ENCODE measurements around the gene REEP3. TPM values are rescaled to one million over a fixed set of nuclear protein-coding genes. Genes with fewer than 3 reads are reported as not detected.

REEP3 gene
- total and polyA plus RNA-seq, 4 donors, result 20.9 to 74.3 (median 43.1) TPM

DNA sequence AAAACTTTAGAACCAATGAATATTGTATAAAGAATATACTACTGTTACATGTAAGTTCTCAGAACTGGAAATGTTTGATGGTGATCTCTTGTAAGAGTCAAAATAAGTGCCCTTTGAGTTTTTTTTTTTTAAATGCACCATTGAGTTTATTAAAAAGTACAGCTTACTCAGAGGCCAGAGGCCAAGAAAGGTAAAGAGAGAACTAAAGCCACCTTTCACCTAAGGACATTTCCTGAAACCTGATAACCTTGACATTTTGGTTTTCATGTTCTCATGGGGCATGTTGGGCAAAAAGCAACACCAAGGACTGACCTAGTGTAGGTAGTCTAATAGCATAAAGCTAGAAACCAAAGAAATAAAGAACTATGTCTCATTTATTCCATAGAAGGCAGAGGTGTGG lies 27.7 kb downstream of the REEP3 start:
- no peaks in the 10 kb centered on the region for H3K36me3 ChIP-seq (ENCODE audit: control insufficient read depth in 1 of 2, insufficient read depth in 2 of 2, low read length in 1 of 2)
- no peak for ATAC-seq (ENCODE audit: low FRiP score)
- peaks cover 4 to 6% of the 10 kb centered on the region in 2 donors for H3K4me1 ChIP-seq (ENCODE audit: control insufficient read depth in 1 of 2, insufficient read depth in 2 of 2, low read length in 2 of 2)
- no peaks in the 10 kb centered on the region for H3K27me3 ChIP-seq (ENCODE audit: control insufficient read depth in 1 of 2, insufficient read depth in 2 of 2, low read length in 1 of 2)
- no peak for DNase-seq
- H3K27ac ChIP-seq (ENCODE audit: low read depth in 1 of 2, low read length in 2 of 2), result no peak overlapping the region
- H3K9me3 ChIP-seq (ENCODE audit: control insufficient read depth, low read length), result no peaks in the 10 kb centered on the region
- intact Hi-C loops (cut with DNase I), result no loop called here
- H3K4me3 ChIP-seq (ENCODE audit: low read length in 2 of 2), result no peak overlapping the region

DNA sequence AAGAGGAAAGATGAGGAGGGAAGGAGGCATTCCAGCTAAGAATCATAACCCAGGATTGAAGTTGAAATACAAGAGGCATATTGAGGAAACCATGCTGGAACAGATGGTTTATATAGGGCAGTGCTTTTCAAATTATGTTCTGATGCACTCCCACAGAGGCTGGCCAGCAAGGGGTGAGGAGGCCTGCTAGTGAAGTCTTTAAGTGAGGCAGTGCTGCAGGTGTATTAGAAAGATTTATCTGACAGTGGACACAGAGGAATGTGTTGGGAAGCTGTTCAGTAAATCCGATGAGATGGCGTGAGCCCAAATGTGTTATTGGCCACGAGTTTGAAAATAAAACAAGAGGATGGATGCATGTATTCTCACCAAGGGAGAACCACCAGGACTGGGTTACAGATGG lies 28.6 kb downstream of the REEP3 start:
- Histone ChIP-seq H3K27me3 (ENCODE audit: control insufficient read depth in 1 of 2, insufficient read depth in 2 of 2, low read length in 1 of 2) (no peaks in the 10 kb centered on the region), H3K9me3 (ENCODE audit: control insufficient read depth, low read length) (no peaks in the 10 kb centered on the region), H3K27ac (ENCODE audit: low read depth in 1 of 2, low read length in 2 of 2) (no peak overlapping the region), H3K36me3 (ENCODE audit: control insufficient read depth in 1 of 2, insufficient read depth in 2 of 2, low read length in 1 of 2) (no peaks in the 10 kb centered on the region), H3K4me1 (ENCODE audit: control insufficient read depth in 1 of 2, insufficient read depth in 2 of 2, low read length in 2 of 2) (peaks cover 0 to 4% of the 10 kb centered on the region in 2 donors), H3K4me3 (ENCODE audit: low read length in 2 of 2) (no peak overlapping the region)
- no peak for ATAC-seq (ENCODE audit: low FRiP score)
- intact Hi-C loops (cut with DNase I), result no loop called here
- 60 to 84% methylated on average over 3 of the region's 3 CpGs for WGBS, 2 donors
- no peak for DNase-seq

DNA sequence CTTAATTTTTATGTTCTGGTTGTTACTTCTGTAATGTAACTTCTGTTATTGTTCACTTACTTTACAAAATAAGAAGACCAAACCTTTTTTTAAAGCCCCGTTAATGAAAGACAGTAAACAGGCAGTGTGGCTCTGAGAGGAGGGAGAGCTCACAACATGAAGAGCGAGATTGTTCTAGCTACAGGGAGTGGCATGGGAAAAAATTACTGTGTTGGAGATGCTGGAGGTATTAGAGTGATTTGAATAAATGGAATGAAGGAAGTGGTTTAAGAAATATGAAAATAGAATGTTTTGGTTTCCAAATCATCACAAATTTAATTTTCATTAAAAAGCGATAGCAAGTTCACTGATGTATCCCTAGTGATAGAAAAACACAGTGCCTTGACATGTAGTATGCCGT lies 31.8 kb downstream of the REEP3 start:
- 67% methylated on average over 4 of the region's 4 CpGs for WGBS, 2 donors
- intact Hi-C loops (cut with DNase I), result no loop called here
- no peaks in the 10 kb centered on the region for H3K9me3 ChIP-seq (ENCODE audit: control insufficient read depth, low read length)
- H3K4me3 ChIP-seq (ENCODE audit: low read length in 2 of 2), result no peak overlapping the region
- ATAC-seq (ENCODE audit: low FRiP score) (no peak), DNase-seq (no peak)
- no peaks in the 10 kb centered on the region for H3K36me3 ChIP-seq (ENCODE audit: control insufficient read depth in 1 of 2, insufficient read depth in 2 of 2, low read length in 1 of 2)
- no peak overlapping the region for H3K27ac ChIP-seq (ENCODE audit: low read depth in 1 of 2, low read length in 2 of 2)
- H3K27me3 ChIP-seq (ENCODE audit: control insufficient read depth in 1 of 2, insufficient read depth in 2 of 2, low read length in 1 of 2), result no peaks in the 10 kb centered on the region
- H3K4me1 ChIP-seq (ENCODE audit: control insufficient read depth in 1 of 2, insufficient read depth in 2 of 2, low read length in 2 of 2), result peaks cover 0 to 5% of the 10 kb centered on the region in 2 donors

DNA sequence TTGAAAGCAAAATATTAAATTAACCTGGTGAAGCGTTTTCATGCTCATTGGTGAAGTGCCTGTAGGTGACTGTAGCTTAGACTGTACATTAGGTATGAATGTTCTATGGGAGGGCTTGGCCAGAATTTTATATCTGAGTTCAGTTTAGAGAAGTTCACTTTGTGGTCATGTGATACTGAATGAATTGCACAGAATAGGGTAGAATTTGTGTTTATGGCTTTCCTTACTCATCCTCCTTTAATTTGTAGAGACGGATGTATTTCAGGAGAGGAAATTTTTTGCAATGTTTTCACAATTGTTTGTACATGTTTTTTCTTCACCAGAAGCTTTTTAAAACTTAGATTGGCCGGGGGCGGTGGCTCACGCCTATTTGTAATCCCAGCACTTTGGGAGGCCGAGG lies 32.3 kb downstream of the REEP3 start:
- intact Hi-C loops (cut with DNase I), result no loop called here
- 92 to 93% methylated on average over 6 of the region's 6 CpGs for WGBS, 2 donors
- Histone ChIP-seq H3K27me3 (ENCODE audit: control insufficient read depth in 1 of 2, insufficient read depth in 2 of 2, low read length in 1 of 2) (no peaks in the 10 kb centered on the region), H3K9me3 (ENCODE audit: control insufficient read depth, low read length) (no peaks in the 10 kb centered on the region), H3K4me3 (ENCODE audit: low read length in 2 of 2) (no peak overlapping the region), H3K36me3 (ENCODE audit: control insufficient read depth in 1 of 2, insufficient read depth in 2 of 2, low read length in 1 of 2) (no peaks in the 10 kb centered on the region), H3K27ac (ENCODE audit: low read depth in 1 of 2, low read length in 2 of 2) (no peak overlapping the region), H3K4me1 (ENCODE audit: control insufficient read depth in 1 of 2, insufficient read depth in 2 of 2, low read length in 2 of 2) (peaks cover 0 to 7% of the 10 kb centered on the region in 2 donors)
- ATAC-seq (ENCODE audit: low FRiP score), result no peak
- no peak for DNase-seq

DNA sequence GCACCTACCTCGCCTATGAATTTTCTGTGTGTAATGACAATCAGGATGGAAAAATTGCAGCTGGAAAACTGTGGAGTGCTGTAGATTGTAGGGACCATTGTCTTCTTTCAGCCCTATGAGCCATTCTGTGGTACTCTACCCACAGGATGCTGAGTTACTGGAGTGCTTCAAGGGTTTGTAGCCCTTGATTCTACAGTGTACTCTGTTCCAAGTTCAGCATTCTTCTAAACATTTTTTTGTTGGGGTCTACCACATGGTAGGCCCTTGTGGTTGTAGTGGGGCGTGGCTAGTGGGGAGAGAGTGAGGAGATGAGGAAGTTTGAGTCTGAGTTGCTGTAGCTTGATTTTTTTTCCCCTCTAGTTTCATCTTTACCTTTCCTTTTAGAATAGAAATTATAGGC lies 33.5 kb downstream of the REEP3 start:
- ATAC-seq (ENCODE audit: low FRiP score) (no peak), DNase-seq (peak in 1 of 2 donors; percentile 52)
- Histone ChIP-seq H3K4me3 (ENCODE audit: low read length in 2 of 2) (no peak overlapping the region), H3K9me3 (ENCODE audit: control insufficient read depth, low read length) (no peaks in the 10 kb centered on the region), H3K36me3 (ENCODE audit: control insufficient read depth in 1 of 2, insufficient read depth in 2 of 2, low read length in 1 of 2) (no peaks in the 10 kb centered on the region), H3K4me1 (ENCODE audit: control insufficient read depth in 1 of 2, insufficient read depth in 2 of 2, low read length in 2 of 2) (peaks cover 0 to 7% of the 10 kb centered on the region in 2 donors), H3K27me3 (ENCODE audit: control insufficient read depth in 1 of 2, insufficient read depth in 2 of 2, low read length in 1 of 2) (no peaks in the 10 kb centered on the region), H3K27ac (ENCODE audit: low read depth in 1 of 2, low read length in 2 of 2) (peak overlapping the region in 1 of 2 donors; percentile 28)
- intact Hi-C loops (cut with DNase I), result no loop called here
- WGBS, 2 donors, result 84 to 90% methylated on average over 2 of the region's 2 CpGs

DNA sequence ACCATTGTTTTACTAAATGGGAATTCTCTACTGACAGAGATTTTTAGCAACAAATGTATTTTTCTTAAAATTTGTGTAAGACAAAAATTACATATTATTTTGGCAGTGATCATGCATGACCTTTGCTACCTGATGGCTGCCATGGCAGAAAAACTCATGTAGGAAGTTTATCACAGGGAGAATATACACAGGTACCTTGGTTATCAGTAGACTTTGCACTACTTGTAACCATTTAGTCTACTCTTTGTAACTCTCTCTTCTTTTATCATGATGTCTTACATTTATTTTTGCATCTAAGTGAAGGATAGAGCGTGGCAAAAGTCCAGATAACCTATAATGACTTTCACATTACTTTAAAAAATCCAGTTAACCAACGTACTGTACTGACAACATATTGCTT lies 34.1 kb downstream of the REEP3 start:
- intact Hi-C loops (cut with DNase I), result no loop called here
- no peak for DNase-seq
- H3K9me3 ChIP-seq (ENCODE audit: control insufficient read depth, low read length), result no peaks in the 10 kb centered on the region
- WGBS, 2 donors, result 58 to 61% methylated on average over 2 of the region's 2 CpGs
- H3K4me3 ChIP-seq (ENCODE audit: low read length in 2 of 2), result no peak overlapping the region
- H3K36me3 ChIP-seq (ENCODE audit: control insufficient read depth in 1 of 2, insufficient read depth in 2 of 2, low read length in 1 of 2), result no peaks in the 10 kb centered on the region
- peaks cover 0 to 7% of the 10 kb centered on the region in 2 donors for H3K4me1 ChIP-seq (ENCODE audit: control insufficient read depth in 1 of 2, insufficient read depth in 2 of 2, low read length in 2 of 2)
- no peak for ATAC-seq (ENCODE audit: low FRiP score)
- no peak overlapping the region for H3K27ac ChIP-seq (ENCODE audit: low read depth in 1 of 2, low read length in 2 of 2)
- no peaks in the 10 kb centered on the region for H3K27me3 ChIP-seq (ENCODE audit: control insufficient read depth in 1 of 2, insufficient read depth in 2 of 2, low read length in 1 of 2)

DNA sequence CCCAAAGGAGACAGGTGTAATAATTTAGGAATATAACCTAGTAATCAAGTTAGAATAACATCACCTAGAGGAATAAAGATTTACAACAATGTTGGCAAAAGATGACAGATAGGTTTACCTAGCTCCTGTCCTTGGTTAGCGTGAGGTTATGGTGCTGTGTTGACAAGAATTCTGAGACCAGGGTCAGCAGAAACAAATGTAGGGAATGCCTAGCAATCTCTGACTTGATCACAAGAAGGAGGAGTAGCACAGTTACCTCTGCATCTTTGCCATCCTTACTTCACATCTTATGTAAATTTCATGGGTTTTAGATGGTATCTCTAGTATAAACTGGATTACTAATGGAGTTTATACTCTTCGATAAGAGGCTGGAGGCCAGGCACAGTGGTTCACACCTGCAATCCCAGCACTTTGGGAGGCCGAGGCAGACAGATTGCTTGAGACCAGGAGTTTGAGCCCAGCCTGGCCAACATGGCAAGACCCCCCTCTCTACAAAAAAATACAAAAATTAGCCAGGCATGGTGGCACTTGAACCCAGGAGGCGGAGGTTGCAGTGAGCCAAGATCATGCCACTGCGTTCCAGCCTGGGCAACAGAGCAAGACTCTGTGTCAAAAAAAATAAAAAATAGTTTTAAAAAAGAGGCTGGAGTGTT lies 37.1 kb downstream of the REEP3 start:
- no peak overlapping the region for H3K27ac ChIP-seq (ENCODE audit: low read depth in 1 of 2, low read length in 2 of 2)
- H3K4me3 ChIP-seq (ENCODE audit: low read length in 2 of 2), result no peak overlapping the region
- H3K4me1 ChIP-seq (ENCODE audit: control insufficient read depth in 1 of 2, insufficient read depth in 2 of 2, low read length in 2 of 2), result peaks cover 0 to 5% of the 10 kb centered on the region in 2 donors
- DNase-seq (no peak), ATAC-seq (ENCODE audit: low FRiP score) (no peak)
- H3K27me3 ChIP-seq (ENCODE audit: control insufficient read depth in 1 of 2, insufficient read depth in 2 of 2, low read length in 1 of 2), result no peaks in the 10 kb centered on the region
- intact Hi-C loops (cut with DNase I), result no loop called here
- 72 to 86% methylated on average over 5 of the region's 5 CpGs for WGBS, 2 donors
- H3K36me3 ChIP-seq (ENCODE audit: control insufficient read depth in 1 of 2, insufficient read depth in 2 of 2, low read length in 1 of 2), result no peaks in the 10 kb centered on the region
- no peaks in the 10 kb centered on the region for H3K9me3 ChIP-seq (ENCODE audit: control insufficient read depth, low read length)

DNA sequence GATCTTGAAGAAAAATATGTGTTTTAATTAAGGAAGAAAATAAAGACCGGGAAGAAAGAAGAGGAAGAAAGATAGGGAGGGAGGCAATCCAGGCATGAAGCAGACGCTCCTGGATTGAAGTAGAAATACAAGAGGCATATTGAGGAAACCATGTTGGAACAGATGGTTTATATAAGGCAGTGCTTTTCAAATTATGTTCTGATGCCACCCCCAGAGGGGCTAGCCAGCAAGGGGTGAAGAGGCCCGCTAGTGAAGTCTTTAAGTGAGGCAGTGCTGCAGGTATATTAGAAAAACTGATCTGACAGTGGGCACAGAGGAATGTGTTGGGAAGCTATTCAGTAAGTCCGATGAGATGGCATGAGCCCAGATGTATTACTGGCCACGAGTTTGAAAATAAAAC lies 40.1 kb downstream of the REEP3 start:
- WGBS, 2 donors, result 50 to 58% methylated on average over 5 of the region's 5 CpGs
- intact Hi-C loops (cut with DNase I), result no loop called here
- no peak for ATAC-seq (ENCODE audit: low FRiP score)

DNA sequence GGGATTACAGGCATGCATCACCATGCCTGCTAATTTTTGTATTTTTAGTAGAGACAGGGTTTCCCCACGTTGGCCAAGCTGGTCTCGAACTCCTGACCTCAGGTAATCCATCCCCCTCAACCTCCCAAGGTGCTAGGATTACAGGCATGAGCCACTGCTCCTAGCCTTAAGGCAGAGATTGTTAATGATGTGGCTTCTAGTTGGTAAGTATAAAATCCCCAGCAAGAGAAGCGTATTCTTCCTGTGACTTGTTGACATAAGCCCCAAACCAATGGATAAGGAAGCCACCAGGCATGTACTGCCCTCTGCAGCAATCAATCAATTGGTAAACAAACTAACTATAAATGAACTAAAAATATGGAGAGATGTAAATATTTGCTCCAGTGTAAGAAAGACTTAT lies 41.2 kb downstream of the REEP3 start:
- intact Hi-C loops (cut with DNase I), result no loop called here
- WGBS, 2 donors, result 88 to 92% methylated on average over 3 of the region's 3 CpGs
- ATAC-seq (ENCODE audit: low FRiP score) (no peak), DNase-seq (no peak)
- H3K9me3 ChIP-seq (ENCODE audit: control insufficient read depth, low read length), result no peaks in the 10 kb centered on the region
- H3K4me1 ChIP-seq (ENCODE audit: control insufficient read depth in 1 of 2, insufficient read depth in 2 of 2, low read length in 2 of 2), result peaks cover 3% of the 10 kb centered on the region in 2 donors
- H3K4me3 ChIP-seq (ENCODE audit: low read length in 2 of 2), result no peak overlapping the region
- H3K36me3 ChIP-seq (ENCODE audit: control insufficient read depth in 1 of 2, insufficient read depth in 2 of 2, low read length in 1 of 2), result no peaks in the 10 kb centered on the region
- no peaks in the 10 kb centered on the region for H3K27me3 ChIP-seq (ENCODE audit: control insufficient read depth in 1 of 2, insufficient read depth in 2 of 2, low read length in 1 of 2)
- no peak overlapping the region for H3K27ac ChIP-seq (ENCODE audit: low read depth in 1 of 2, low read length in 2 of 2)

More for the DNA sequence above, 40.1 kb downstream of the REEP3 start:
- no peak overlapping the region for H3K4me3 ChIP-seq (ENCODE audit: low read length in 2 of 2)
- H3K4me1 ChIP-seq (ENCODE audit: control insufficient read depth in 1 of 2, insufficient read depth in 2 of 2, low read length in 2 of 2), result peaks cover 3 to 5% of the 10 kb centered on the region in 2 donors
- H3K27me3 ChIP-seq (ENCODE audit: control insufficient read depth in 1 of 2, insufficient read depth in 2 of 2, low read length in 1 of 2), result no peaks in the 10 kb centered on the region
- H3K27ac ChIP-seq (ENCODE audit: low read depth in 1 of 2, low read length in 2 of 2), result no peak overlapping the region
- H3K36me3 ChIP-seq (ENCODE audit: control insufficient read depth in 1 of 2, insufficient read depth in 2 of 2, low read length in 1 of 2), result no peaks in the 10 kb centered on the region
- no peak for DNase-seq
- H3K9me3 ChIP-seq (ENCODE audit: control insufficient read depth, low read length), result no peaks in the 10 kb centered on the region

Measured in aorta (tissue), 5 donors.